Upper lobe of left lung (tissue), 4 donors: ENCODE results near the gene MAP2.
"Not testable (repeated sequence)": the region's sequence is repeated elsewhere in the genome, so short reads cannot be mapped to it uniquely, and the experiment has no call there.

Source experiments
- EP300 ChIP-seq, 4 donors: sonication (generic); formaldehyde crosslinking; IDR thresholded peaks; one replicate each; pipeline ENCODE4 v1.5.1; 2017; ENCODE audit warnings: antibody characterized with exemption in 4 of 4, control low read depth in 2 of 4
- TF ChIP-seq, protein P1 (sequence below), 6 experiments: fragments of 450-650 bp in 4 of 6; fragments of 200-600 bp in 2 of 6; sonication (generic) in 2 of 6; IDR thresholded peaks; one replicate each; pipeline ENCODE4 v1.5.1; 2016 to 2019; ENCODE audit warnings: antibody characterized with exemption in 6 of 6

DNA sequence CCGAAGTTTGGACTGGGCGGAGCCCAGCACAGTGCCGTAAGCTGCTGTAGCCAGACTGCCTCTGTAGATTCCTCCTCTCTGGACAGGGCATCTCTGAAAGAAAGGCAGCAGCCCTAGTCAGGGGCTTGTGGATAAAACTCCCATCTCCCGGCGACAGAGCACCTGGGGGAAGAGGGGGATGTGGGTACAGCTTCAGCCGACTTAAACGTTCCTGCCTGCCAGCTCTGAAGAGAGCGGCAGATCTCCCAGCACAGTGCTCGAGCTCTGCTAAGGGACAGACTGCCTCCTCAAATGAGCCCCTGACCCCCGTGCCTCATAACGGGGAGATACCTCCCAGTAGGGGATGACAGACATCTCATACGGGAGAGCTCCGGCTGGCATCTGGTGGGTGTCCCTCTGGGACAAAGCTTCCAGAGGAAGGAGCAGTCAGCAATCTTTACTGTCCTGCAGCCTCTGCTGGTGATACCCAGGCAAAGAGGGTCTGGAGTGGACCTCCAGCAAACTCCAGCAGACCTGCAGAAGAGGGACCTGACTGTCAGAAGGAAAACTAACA is 71.3 kb downstream of the MAP2 start:
- TF ChIP-seq, protein P1, sequence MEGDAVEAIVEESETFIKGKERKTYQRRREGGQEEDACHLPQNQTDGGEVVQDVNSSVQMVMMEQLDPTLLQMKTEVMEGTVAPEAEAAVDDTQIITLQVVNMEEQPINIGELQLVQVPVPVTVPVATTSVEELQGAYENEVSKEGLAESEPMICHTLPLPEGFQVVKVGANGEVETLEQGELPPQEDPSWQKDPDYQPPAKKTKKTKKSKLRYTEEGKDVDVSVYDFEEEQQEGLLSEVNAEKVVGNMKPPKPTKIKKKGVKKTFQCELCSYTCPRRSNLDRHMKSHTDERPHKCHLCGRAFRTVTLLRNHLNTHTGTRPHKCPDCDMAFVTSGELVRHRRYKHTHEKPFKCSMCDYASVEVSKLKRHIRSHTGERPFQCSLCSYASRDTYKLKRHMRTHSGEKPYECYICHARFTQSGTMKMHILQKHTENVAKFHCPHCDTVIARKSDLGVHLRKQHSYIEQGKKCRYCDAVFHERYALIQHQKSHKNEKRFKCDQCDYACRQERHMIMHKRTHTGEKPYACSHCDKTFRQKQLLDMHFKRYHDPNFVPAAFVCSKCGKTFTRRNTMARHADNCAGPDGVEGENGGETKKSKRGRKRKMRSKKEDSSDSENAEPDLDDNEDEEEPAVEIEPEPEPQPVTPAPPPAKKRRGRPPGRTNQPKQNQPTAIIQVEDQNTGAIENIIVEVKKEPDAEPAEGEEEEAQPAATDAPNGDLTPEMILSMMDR (IDR thresholded peaks at IDR 0.05), result not testable (repeated sequence)
- TF ChIP-seq EP300 (IDR thresholded peaks at IDR 0.05), result not testable (repeated sequence)
